ENCODE data around the gene MMP19.

GRCh38 chr12:55823419-55823818, 19.3 kb downstream of the MMP19 start:
- TF ChIP-seq CTCF (conservative IDR thresholded peaks at IDR 0.05; ENCODE audit: low read depth, low read length), result no peak
- TF ChIP-seq EZH2phosphoT487 (IDR thresholded peaks at IDR 0.05; ENCODE audit: borderline replicate concordance, low read length), result no peak
- TF ChIP-seq EZH2 (IDR thresholded peaks at IDR 0.05; ENCODE audit: low read length, unreplicated experiment), result no peak
